Natural killer cell (primary cell): ENCODE results near the gene NDUFS6. TPM values are rescaled to one million over a fixed set of nuclear protein-coding genes. Genes with fewer than 3 reads are reported as not detected.
A peak's percentile ranks its signal among the peaks of the same experiment; 100 is the strongest.

Experiments
- ATAC-seq, 3 donors: fragments of 150-1000 bp in 2 of 3; fragments of 200-7000 bp in 1 of 3; cut with Tn5 transposase; 1 replicate in 1 of 3; 2 replicates in 2 of 3; pipeline ENCODE4 v1.10.0; 2021; ENCODE audit warnings: mild to moderate bottlenecking in 2 of 3, moderate library complexity in 2 of 3
- DNase-seq, 2 donors: peaks; one replicate each; pipeline versions ENCODE4 v3.0.0 to v3.0.0-alpha.2; 2013 to 2021; ENCODE audit warnings: mixed read lengths in 1 of 2
- H3K27ac ChIP-seq: one replicate; pipeline ENCODE4 v1.5.1; 2013; ENCODE audit warnings: mild to moderate bottlenecking, low read length
- H3K27me3 ChIP-seq: one replicate; pipeline ENCODE4 v1.6.1; 2013; ENCODE audit warnings: low read length; ENCODE audit not compliant: control insufficient read depth, insufficient read depth
- H3K36me3 ChIP-seq: one replicate; pipeline ENCODE4 v1.6.1; 2013; ENCODE audit warnings: low read length; ENCODE audit not compliant: control insufficient read depth, insufficient read depth
- H3K4me1 ChIP-seq: one replicate; pipeline ENCODE4 v1.6.1; 2013; ENCODE audit warnings: low read length; ENCODE audit not compliant: control insufficient read depth, insufficient read depth
- H3K4me3 ChIP-seq: one replicate; pipeline ENCODE4 v1.5.1; 2013; ENCODE audit warnings: low read length
- H3K9me3 ChIP-seq: one replicate; pipeline ENCODE4 v1.6.1; 2013; ENCODE audit warnings: low read length; ENCODE audit not compliant: control insufficient read depth, insufficient read depth
- H3K27ac Mint-ChIP-seq, 2 donors: one replicate each; pipeline ENCODE4 v1.8.0; 2022; ENCODE audit warnings: mild to moderate bottlenecking in 2 of 2, mixed read lengths in 2 of 2, moderate library complexity in 1 of 2
- H3K27me3 Mint-ChIP-seq, 2 donors: one replicate each; pipeline ENCODE4 v1.8.0; 2022; ENCODE audit warnings: low read depth in 2 of 2, mixed read lengths in 2 of 2
- H3K36me3 Mint-ChIP-seq: one replicate; pipeline ENCODE4 v1.8.0; 2022; ENCODE audit warnings: mixed read lengths
- H3K4me1 Mint-ChIP-seq, 2 donors: one replicate each; pipeline ENCODE4 v1.8.0; 2022; ENCODE audit warnings: mixed read lengths in 2 of 2
- H3K4me3 Mint-ChIP-seq: one replicate; pipeline ENCODE4 v1.8.0; 2022; ENCODE audit warnings: mild to moderate bottlenecking, moderate library complexity, mixed read lengths
- H3K9me3 Mint-ChIP-seq, 2 donors: one replicate each; pipeline ENCODE4 v1.8.0; 2022; ENCODE audit warnings: mixed read lengths in 2 of 2
- CTCF ChIP-seq: fragments of 200-600 bp; IDR thresholded peaks from one replicate; pipeline ENCODE4 v1.8.0; 2022; ENCODE audit warnings: antibody characterized with exemption
- WGBS: methylation state at CpG from one replicate; pipeline ENCODE4 v1.1.7; 2013; ENCODE audit warnings: missing lambda C conversion rate; ENCODE audit not compliant: insufficient coverage; 5-methylcytosine and 5-hydroxymethylcytosine counted together
- intact Hi-C: fragments of 100-400 bp; cut with micrococcal nuclease; formaldehyde crosslinking; loops from one replicate; pipeline ENCODE4 v1.14.2; 2022
- total RNA-seq, 4 donors: library from RNA; stranded (reverse); fragments of 120-200 nt in 1 of 4; gene quantifications; one replicate each; pipeline versions ENCODE4 v1.2.3 to v1.2.4, GENCODE V29; 2013 to 2022

NDUFS6 gene
- total RNA-seq, 3 donors from 2014 or later (not counting 1 experiment from before 2014, with no cell fraction given) = 19.2 to 25.9 (median 22.5) TPM

GRCh38 chr5:1799602-1800471 lies 1.4 kb upstream of the NDUFS6 start, which contains the start of gene MRPL36:
MRPL36 (minus strand) TSS chr5:1799837; CDS start chr5:1798935, 902 bp downstream.
- WGBS = under 1% methylated on average over 65 of the region's 68 CpGs
- Mint-ChIP-seq H3K27ac (peak within 1 kb of the TSS; percentile 97 to 99), H3K4me3 (peak within 1 kb of the TSS; percentile 99), H3K4me1 (peaks cover 51 to 62% of the 10 kb centered on the region in 2 donors), H3K9me3 (no peaks in the 10 kb centered on the region), H3K27me3 (no peaks in the 10 kb centered on the region), H3K36me3 (no peaks in the 10 kb centered on the region)
- H3K36me3 ChIP-seq = peaks cover 35% of the 10 kb centered on the region
- intact Hi-C loops = no loop called here
- H3K4me1 ChIP-seq = peaks cover 23% of the 10 kb centered on the region
- H3K27me3 ChIP-seq = no peaks in the 10 kb centered on the region
- ATAC-seq (peak; percentile 76 to 87 (median 81)), DNase-seq (peak; percentile 87 to 96)
- H3K9me3 ChIP-seq = no peaks in the 10 kb centered on the region
- H3K27ac ChIP-seq = peak within 1 kb of the TSS; percentile 81
- no peak for TF ChIP-seq CTCF
- H3K4me3 ChIP-seq = peak within 1 kb of the TSS; percentile 79

- peak overlapping the region; percentile 81 for H3K27ac ChIP-seq
- H3K9me3 Mint-ChIP-seq = no peaks in the 10 kb centered on the region
- WGBS = 2% methylated on average over 28 of the region's 28 CpGs
- DNase-seq (peak in 1 of 2 donors; percentile 83), ATAC-seq (peak; percentile 48 to 56 (median 54))
- peak overlapping the region; percentile 99 for H3K4me3 Mint-ChIP-seq
- no peaks in the 10 kb centered on the region for H3K27me3 ChIP-seq
- H3K4me3 ChIP-seq = peak overlapping the region; percentile 79
- H3K4me1 ChIP-seq = peaks cover 23% of the 10 kb centered on the region
- intact Hi-C loops = no loop called here
- no peaks in the 10 kb centered on the region for H3K36me3 Mint-ChIP-seq
- TF ChIP-seq CTCF = no peak
- H3K9me3 ChIP-seq = no peaks in the 10 kb centered on the region
- H3K4me1 Mint-ChIP-seq = peaks cover 51 to 58% of the 10 kb centered on the region in 2 donors
- peaks cover 42% of the 10 kb centered on the region for H3K36me3 ChIP-seq
- H3K27me3 Mint-ChIP-seq = no peaks in the 10 kb centered on the region
- peak overlapping the region; percentile 97 to 99 for H3K27ac Mint-ChIP-seq
Measured at GRCh38 chr5:1800472-1801221, 560 bp upstream of the NDUFS6 start.

GRCh38 chr5:1801967-1802295 lies 724 bp downstream of the NDUFS6 start:
- TF ChIP-seq CTCF = no peak
- ATAC-seq (no peak), DNase-seq (peak in 1 of 2 donors; percentile 10)
- 22% methylated on average over 7 of the region's 7 CpGs for WGBS
- Histone ChIP-seq H3K4me1 (peaks cover 23% of the 10 kb centered on the region), H3K36me3 (peaks cover 54% of the 10 kb centered on the region), H3K4me3 (peak overlapping the region; percentile 79), H3K27me3 (no peaks in the 10 kb centered on the region), H3K9me3 (no peaks in the 10 kb centered on the region), H3K27ac (peak overlapping the region; percentile 81)
- Mint-ChIP-seq H3K27me3 (no peaks in the 10 kb centered on the region), H3K4me3 (peak overlapping the region; percentile 99), H3K36me3 (no peaks in the 10 kb centered on the region), H3K27ac (peak overlapping the region; percentile 97 to 99), H3K4me1 (peaks cover 59 to 63% of the 10 kb centered on the region in 2 donors), H3K9me3 (no peaks in the 10 kb centered on the region)
- intact Hi-C loops = no loop called here
